GM08714 (cell line): Measurements from ENCODE around the gene COG8.

Experiments used
- H3K4me3 ChIP-seq: fragments of 200-500 bp; sonication (Bioruptor generic); 2 replicates; pipeline ENCODE4 v1.5.1; 2014; ENCODE audit warnings: mild to moderate bottlenecking, low read length, inconsistent platforms
- ZNF274 ChIP-seq: IDR thresholded peaks from 2 replicates; pipeline ENCODE4 v1.6.1; 2012; ENCODE audit warnings: mild to moderate bottlenecking, low read depth, low read length

The COG8 gene, protein sequence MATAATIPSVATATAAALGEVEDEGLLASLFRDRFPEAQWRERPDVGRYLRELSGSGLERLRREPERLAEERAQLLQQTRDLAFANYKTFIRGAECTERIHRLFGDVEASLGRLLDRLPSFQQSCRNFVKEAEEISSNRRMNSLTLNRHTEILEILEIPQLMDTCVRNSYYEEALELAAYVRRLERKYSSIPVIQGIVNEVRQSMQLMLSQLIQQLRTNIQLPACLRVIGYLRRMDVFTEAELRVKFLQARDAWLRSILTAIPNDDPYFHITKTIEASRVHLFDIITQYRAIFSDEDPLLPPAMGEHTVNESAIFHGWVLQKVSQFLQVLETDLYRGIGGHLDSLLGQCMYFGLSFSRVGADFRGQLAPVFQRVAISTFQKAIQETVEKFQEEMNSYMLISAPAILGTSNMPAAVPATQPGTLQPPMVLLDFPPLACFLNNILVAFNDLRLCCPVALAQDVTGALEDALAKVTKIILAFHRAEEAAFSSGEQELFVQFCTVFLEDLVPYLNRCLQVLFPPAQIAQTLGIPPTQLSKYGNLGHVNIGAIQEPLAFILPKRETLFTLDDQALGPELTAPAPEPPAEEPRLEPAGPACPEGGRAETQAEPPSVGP

DNA sequence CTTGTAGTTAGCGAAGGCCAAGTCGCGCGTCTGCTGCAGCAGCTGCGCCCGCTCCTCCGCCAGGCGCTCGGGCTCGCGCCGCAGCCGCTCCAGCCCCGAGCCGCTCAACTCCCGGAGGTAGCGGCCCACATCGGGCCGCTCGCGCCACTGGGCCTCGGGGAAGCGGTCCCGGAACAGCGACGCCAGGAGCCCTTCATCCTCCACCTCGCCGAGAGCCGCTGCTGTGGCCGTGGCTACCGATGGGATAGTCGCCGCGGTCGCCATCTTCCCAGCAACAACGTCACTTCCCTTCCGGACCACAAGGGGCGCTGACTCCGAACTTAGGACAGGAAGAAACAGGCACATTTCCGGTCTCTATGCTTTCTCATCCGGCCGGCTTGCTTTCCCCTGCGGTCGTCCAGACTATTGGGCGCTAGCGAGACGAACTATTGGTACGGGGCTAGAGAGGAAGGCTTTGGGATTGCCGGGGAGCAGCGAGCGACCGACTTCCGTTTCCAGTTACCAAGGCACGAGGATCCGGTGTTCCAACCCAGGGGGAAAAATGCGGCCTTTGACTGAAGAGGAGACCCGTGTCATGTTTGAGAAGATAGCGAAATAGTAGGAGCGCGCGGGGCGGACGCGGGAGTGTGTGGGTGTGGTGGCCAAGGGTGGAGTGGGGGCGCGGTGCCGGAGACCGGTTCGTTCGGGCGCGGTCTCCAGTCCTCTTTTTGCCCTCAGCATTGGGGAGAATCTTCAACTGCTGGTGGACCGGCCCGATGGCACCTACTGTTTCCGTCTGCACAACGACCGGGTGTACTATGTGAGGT lies at the start of gene COG8, which contains the start of gene NIP7:
TSS of gene COG8 (minus strand) at position 276 of the 806 bp plus-strand sequence. CDS start at position 264, 12 bp downstream.
TSS of gene NIP7 (plus strand) at position 484 of the 806 bp plus-strand sequence. CDS start at position 542, 58 bp downstream.
- TF ChIP-seq ZNF274, result no peak

DNA sequence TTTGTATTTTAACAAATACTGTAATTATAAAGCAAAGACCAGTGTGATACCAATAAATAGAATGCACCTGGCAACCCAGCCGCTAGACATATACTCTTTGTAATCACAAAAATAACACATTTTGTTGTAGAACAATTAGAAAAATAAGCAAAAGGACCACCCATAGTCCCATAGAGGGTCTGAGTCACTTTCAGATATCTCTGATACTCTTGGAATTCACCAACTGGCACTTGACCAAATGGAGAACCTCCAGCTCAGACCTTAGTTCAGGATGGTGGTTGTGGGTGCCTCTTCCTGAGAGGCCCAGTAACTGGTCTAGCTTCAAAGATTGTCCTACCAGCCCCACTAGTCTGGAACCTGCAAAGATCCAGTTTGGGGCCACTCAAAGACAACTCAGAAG lies 47.2 kb upstream of the COG8 start:
- H3K4me3 ChIP-seq, result peak overlapping the region; percentile 99; the same call in 1 of the 2 replicates
- TF ChIP-seq ZNF274, result no peak

More for the DNA sequence above, at the start of gene COG8, which contains the start of gene NIP7:
- peak within 1 kb of the TSS; percentile 95 for H3K4me3 ChIP-seq

DNA sequence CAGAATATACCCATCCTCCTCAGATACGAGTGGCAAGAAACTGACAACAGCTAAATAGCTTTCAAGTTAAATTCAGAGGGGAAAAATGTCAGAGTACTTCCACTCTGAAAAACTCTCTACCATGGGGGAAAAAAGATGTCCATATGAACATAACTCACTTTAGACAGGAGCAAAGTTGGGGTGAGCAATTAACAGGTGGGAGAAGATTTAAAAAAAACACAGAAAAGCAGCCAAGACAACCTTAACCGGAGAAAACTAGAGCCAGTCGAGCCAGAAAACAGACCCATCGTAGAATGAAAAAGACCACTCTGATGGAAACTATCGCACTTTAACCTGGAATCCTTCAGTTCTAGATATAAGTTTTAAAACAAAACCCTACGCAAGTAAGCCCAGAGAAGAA lies 45.6 kb upstream of the COG8 start:
- peak overlapping the region; percentile 99 for H3K4me3 ChIP-seq

DNA sequence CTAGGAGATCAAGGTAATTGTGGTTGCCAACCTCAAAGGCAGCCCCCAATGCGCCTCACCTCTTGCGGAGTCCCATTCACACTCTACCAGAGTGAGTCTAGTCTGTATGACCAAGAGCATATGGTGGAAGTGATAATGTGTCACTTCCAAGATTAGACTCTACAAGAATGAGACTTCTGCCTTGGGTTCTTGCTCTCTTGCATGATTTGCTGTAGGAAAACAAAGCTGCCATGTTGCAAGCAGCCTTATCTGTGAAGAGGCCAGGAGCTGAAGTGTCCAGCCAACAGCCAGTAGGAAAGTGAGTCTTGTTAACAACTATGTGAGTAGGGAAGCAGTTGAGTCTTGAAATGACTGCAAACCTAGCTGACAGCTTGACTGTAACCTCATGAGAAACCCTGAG lies 43.1 kb upstream of the COG8 start:
- H3K4me3 ChIP-seq, result no peak overlapping the region
- TF ChIP-seq ZNF274, result no peak

More for the DNA sequence above, 45.6 kb upstream of the COG8 start:
- no peak for TF ChIP-seq ZNF274

DNA sequence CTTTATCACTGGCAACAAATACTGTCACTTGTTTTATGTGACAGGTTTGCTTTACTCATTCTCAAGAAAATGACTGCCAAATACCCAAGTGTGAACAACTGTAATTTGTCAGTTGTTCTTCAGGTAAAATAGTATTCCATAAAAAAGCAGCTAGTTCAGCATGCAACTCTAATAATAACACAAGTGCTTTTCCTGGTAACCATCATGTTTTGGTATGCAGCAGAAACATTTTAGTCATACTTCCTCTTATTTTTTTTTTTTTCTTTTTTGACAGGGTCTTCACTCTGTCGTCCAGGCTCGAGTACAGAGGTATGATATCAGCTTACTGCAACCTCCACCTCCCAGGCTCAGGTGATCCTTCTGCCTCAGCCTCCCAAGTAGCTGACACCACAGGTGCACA lies 41.9 kb upstream of the COG8 start:
- no peak overlapping the region for H3K4me3 ChIP-seq
- TF ChIP-seq ZNF274, result no peak

DNA sequence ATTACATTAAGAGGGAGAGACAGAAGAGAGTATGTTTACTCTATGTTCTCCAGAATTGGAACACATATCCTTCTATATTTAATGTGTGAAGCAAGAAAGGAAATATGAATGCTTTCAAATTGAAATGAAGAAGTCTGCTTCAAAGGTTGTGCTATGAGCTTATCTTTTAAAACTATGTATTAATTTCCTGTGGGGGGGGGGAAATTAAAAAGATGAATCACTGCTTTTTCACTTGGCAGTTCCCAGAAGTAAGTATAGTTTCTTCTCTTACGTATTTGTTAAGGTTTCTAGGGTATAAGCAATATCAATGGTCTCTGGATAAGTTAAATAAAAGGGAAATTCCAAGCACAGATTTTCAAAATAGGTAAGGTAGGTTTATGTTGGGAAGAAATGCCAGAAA lies 39.4 kb upstream of the COG8 start:
- TF ChIP-seq ZNF274, result no peak
- H3K4me3 ChIP-seq, result no peak overlapping the region

DNA sequence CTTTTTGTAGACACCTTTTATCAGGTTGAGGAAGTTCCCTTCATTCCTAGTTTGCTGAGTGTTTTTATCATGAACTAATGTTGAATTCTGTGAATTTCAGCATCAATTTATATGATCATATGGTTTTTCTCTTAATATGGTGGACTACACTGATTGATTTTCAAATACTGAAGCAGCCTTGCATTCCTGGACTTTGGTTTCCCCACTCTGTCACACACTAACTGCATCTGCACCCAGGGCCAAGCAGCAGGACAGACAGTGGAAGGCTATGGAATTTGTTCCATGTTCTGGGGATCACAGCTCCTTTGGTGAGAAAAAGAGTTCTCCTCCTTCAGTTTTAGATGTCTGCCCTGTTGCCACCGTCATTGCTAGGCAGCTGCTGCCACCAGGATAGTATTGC lies 38.7 kb upstream of the COG8 start:
- TF ChIP-seq ZNF274, result no peak
- H3K4me3 ChIP-seq, result no peak overlapping the region

DNA sequence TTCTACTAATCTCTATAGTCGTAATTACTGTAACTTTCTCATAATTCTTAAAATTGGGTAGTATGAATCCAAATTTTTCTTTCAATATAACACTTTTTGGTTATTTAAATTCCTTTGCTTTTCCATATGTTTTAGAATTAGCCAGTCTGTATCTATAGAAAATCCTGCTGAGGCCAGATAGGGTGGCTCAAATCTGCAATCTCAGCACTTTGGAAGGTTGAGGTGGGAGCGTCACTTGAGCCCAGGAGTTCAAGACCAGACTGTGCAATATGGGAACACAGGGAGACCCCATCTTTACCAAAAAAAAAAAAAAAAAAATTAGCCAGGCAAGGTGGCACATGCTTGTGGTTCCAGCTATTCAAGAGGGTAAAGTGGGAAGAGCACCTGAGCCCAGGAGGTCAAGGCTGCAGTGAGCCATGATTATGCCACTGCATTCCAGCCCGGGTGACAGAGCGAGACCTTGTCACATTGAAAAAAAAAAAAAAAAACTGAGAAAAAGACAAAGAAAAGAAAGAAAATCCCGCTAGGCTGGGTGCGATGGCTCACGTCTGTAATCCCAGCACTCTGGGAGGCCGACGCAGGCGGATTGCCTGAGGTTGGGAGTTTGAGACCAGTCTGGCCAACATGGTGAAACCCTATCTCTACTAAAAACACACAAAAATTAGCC lies 37.2 kb upstream of the COG8 start:
- H3K4me3 ChIP-seq, result no peak overlapping the region
- no peak for TF ChIP-seq ZNF274

DNA sequence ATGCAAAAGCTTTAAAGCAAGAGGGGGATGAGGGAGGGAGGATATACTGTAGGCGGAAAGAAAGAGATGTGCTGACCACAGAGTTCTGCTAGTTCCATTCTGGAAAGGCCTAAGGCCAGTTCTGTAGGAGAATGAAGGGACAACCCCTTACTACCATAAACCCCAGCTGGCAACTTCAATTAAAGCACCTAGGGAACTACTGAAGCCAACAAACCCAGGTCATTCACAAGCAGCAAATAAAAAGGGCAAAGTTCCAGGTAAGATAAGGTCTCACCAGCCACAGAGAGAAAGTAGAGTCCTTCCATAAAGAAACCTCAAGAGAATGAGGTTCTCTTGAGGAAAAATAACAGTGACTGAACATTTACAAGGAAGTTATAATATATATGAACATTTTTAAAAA lies 33.7 kb upstream of the COG8 start:
- no peak for TF ChIP-seq ZNF274
- H3K4me3 ChIP-seq, result no peak overlapping the region

DNA sequence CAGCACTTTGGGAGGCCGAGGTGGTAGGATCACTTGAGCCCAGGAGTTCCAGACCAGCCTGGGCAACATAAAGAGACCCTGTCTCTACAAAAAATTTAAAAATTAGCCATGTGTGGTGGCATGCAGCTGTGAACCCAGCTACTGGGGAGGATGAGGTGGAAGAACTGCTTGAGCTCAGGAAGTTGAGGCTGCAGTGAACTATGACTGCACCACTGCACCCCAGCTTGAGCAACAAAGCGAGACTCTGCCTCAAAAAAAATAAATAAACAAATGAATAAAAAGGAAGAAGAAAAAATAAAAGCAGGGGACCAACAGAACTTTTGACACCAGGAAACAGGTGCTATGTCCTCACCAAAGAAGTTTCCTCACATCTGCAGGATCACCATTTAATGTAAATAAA lies 32.2 kb upstream of the COG8 start:
- H3K4me3 ChIP-seq, result no peak overlapping the region
- no peak for TF ChIP-seq ZNF274

DNA sequence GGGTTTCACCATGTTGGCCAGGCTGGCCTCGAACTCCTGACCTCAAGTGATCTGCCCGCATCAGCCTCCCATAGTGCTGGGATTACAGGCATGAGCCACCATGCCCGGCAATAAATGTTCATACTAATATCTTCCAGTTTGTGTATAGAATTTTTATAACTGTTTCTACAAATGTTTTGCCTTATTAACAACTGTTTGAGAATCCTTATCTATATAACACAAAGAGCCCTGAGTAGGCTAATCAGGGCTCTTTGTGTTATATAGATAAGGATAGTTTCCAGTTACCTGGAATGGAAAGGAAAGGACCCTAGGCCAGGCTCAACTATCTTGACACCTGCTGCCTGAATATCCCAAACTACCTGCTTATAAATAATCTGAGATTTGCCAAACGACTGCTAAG lies 29.5 kb upstream of the COG8 start:
- H3K4me3 ChIP-seq, result no peak overlapping the region
- no peak for TF ChIP-seq ZNF274

DNA sequence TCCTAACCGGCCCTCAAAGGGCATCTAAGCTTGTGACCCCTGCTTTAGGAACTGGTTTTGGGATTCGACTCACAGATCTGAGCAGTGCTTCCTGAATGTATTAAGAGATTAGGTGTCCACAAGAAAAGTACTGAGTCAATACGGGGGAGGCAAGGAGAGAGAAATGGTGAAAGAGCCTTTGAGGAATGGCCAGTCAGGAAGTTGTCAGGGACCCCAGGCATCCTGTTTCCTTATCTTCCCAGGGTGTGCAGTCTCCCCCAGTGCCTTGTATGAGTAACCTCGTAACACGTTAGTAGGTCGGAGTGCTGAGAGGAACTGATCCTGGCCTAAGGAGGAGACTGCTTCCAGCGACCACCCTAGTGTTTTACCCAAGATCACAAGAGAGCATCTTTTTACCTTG lies 28.6 kb upstream of the COG8 start:
- no peak overlapping the region for H3K4me3 ChIP-seq
- no peak for TF ChIP-seq ZNF274

DNA sequence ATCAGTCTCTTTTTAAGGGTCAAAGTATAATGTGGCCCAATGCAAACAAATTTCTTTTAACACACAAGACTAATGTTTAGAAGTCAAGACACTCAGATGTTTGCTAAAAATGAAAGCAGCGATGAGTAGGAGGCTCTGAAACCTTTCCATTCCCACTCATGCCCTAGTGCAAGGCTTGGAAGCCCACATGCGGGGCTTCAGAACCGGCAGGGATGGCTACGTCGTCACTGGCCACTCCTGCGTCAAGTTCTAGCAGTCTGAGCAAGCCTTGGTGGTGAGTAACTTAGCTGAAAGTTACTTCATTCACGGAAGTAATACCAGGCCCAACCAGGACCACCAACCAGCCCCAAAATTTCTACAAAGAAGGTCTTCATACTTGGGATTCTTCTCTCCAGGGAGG lies 27.1 kb upstream of the COG8 start:
- no peak overlapping the region for H3K4me3 ChIP-seq
- TF ChIP-seq ZNF274, result no peak

DNA sequence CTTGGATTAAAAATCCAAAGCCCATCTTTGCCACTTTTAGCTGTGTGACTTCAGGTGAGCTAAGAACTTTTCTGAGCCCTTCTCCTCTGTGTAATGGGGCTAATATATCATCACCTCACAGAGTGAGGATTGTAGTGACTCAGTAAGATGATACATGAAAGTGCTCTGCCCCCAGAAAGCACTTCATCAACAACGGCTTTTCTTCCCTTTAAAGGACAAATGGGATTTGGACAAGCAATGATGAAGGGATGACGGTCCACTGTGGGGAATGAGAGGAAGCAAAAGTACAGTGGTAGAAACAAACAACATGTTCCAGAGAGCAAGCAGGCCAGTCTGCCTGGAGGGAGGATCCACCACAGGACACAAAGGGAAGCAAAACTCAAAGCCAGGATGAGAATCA lies 26.5 kb upstream of the COG8 start:
- H3K4me3 ChIP-seq, result no peak overlapping the region
- no peak for TF ChIP-seq ZNF274
